Measurements from ENCODE around the gene ARL6IP4. TPM values are rescaled to one million over a fixed set of nuclear protein-coding genes. Genes with fewer than 3 reads are reported as not detected.

ARL6IP4 gene
- total RNA-seq (2022; extraction: Qiagen RNA extraction): 215 to 235 TPM (median 226 TPM) in 5 replicates

GRCh38 chr12:122980183-122981035 lies at the start of gene ARL6IP4:
Gene ARL6IP4 (plus strand): TSS chr12:122980681. CDS start chr12:122981140, 459 bp downstream.

GRCh38 chr12:122965851-122966742 lies 14.4 kb upstream of the ARL6IP4 start, which contains the start of gene ABCB9:
Gene ABCB9 (minus strand): TSS chr12:122966463. CDS start chr12:122960235, 6,228 bp downstream.

GRCh38 chr12:122974892-122975789 lies 5.3 kb upstream of the ARL6IP4 start, which contains the start of gene OGFOD2:
Gene OGFOD2 (plus strand): TSS chr12:122975244. CDS start chr12:122975252, 8 bp downstream.

Other genes with a start within 250 kb of the ARL6IP4 start
- gene HCAR1, start 249.8 kb upstream of the ARL6IP4 start, total RNA-seq (2022; extraction: Qiagen RNA extraction): 0.02 to 0.11 TPM (median 0.07 TPM) in 5 replicates
- 54.2 to 64.4 TPM (median 60.6 TPM) in 5 replicates for gene DENR, start 227.9 kb upstream of the ARL6IP4 start, total RNA-seq (2022; extraction: Qiagen RNA extraction)
- gene CCDC62, start 206.1 kb upstream of the ARL6IP4 start, total RNA-seq (2022; extraction: Qiagen RNA extraction): 0.04 to 0.07 TPM (median 0.04 TPM) in 4 of 5 replicates, not detected in the other
- gene HIP1R, start 145.2 kb upstream of the ARL6IP4 start, total RNA-seq (2022; extraction: Qiagen RNA extraction): 19.5 to 37.3 TPM (median 32.8 TPM) in 5 replicates
- 23.6 to 29.6 TPM (median 28.3 TPM) in 5 replicates for gene VPS37B, start 84.6 kb upstream of the ARL6IP4 start, total RNA-seq (2022; extraction: Qiagen RNA extraction)
- 9.0 to 12.1 TPM (median 10.8 TPM) in 5 replicates for gene ABCB9, start 14.2 kb upstream of the ARL6IP4 start, total RNA-seq (2022; extraction: Qiagen RNA extraction)
- 11.6 to 16.2 TPM (median 15.8 TPM) in 5 replicates for gene OGFOD2, start 5.4 kb upstream of the ARL6IP4 start, total RNA-seq (2022; extraction: Qiagen RNA extraction)
- gene PITPNM2, start 170.4 kb downstream of the ARL6IP4 start, total RNA-seq (2022; extraction: Qiagen RNA extraction): 11.0 to 24.2 TPM (median 22.1 TPM) in 5 replicates